HepG2 (cell line): ENCODE results near the gene PSMD2. TPM values are rescaled to one million over a fixed set of nuclear protein-coding genes. Genes with fewer than 3 reads are reported as not detected.
A peak's percentile ranks its signal among the peaks of the same experiment; 100 is the strongest.

Source experiments
- CHCHD3 ChIP-seq: sonication (generic); formaldehyde crosslinking; IDR thresholded peaks from 2 replicates; pipeline ENCODE4 v1.8.0; 2022; ENCODE audit warnings: mild to moderate bottlenecking, missing genetic modification reagents, moderate library complexity
- CREM ChIP-seq, 2 experiments: sonication (generic) in 1 of 2; formaldehyde crosslinking in 1 of 2; IDR thresholded peaks; 2 replicates each; pipeline versions ENCODE4 v1.4.0 to v1.6.1; 2016 to 2020; ENCODE audit warnings: antibody characterized with exemption in 1 of 2, mild to moderate bottlenecking in 1 of 2, missing genetic modification reagents in 1 of 2
- IRF9 ChIP-seq: sonication (generic); formaldehyde crosslinking; IDR thresholded peaks from 2 replicates; pipeline ENCODE4 v1.8.0; 2022; ENCODE audit warnings: missing genetic modification reagents, mild to moderate bottlenecking, borderline replicate concordance
- ISL2 ChIP-seq: sonication (generic); formaldehyde crosslinking; IDR thresholded peaks from 2 replicates; pipeline ENCODE4 v1.5.0; 2020; ENCODE audit warnings: missing genetic modification reagents
- KAT8 ChIP-seq: IDR thresholded peaks from 2 replicates; pipeline ENCODE4 v1.6.1; 2016; ENCODE audit warnings: missing genetic modification reagents, missing compliant biosample characterization
- NR2C2 ChIP-seq: sonication (generic); formaldehyde crosslinking; IDR thresholded peaks from 2 replicates; pipeline ENCODE4 v1.4.0; 2020; ENCODE audit warnings: missing genetic modification reagents, mild to moderate bottlenecking, moderate library complexity, borderline replicate concordance
- PATZ1 ChIP-seq: sonication (generic); formaldehyde crosslinking; IDR thresholded peaks from 2 replicates; pipeline ENCODE4 v1.4.0; 2020; ENCODE audit warnings: missing genetic modification reagents
- RARA ChIP-seq: IDR thresholded peaks from 2 replicates; pipeline ENCODE4 v1.6.1; 2016; ENCODE audit warnings: missing genetic modification reagents, missing compliant biosample characterization
- TRIM24 ChIP-seq: sonication (generic); formaldehyde crosslinking; IDR thresholded peaks from 2 replicates; pipeline ENCODE4 v1.8.0; 2022; ENCODE audit warnings: mild to moderate bottlenecking, missing genetic modification reagents
- ZBTB7B ChIP-seq: sonication (generic); formaldehyde crosslinking; IDR thresholded peaks from 2 replicates; pipeline ENCODE4 v1.4.0; 2020; ENCODE audit warnings: missing genetic modification reagents
- ZGPAT ChIP-seq: IDR thresholded peaks from 2 replicates; pipeline ENCODE4 v1.6.1; 2016; ENCODE audit warnings: mild to moderate bottlenecking
- ZNF318 ChIP-seq: sonication (generic); formaldehyde crosslinking; IDR thresholded peaks from 2 replicates; pipeline ENCODE4 v1.4.0; 2020; ENCODE audit warnings: mild to moderate bottlenecking, missing genetic modification reagents
- ZNF430 ChIP-seq: sonication (generic); formaldehyde crosslinking; IDR thresholded peaks from 2 replicates; pipeline ENCODE4 v1.9.0; 2021; ENCODE audit warnings: mild to moderate bottlenecking, missing genetic modification reagents
- ZNF580 ChIP-seq: IDR thresholded peaks from 2 replicates; pipeline ENCODE4 v1.6.1; 2016; ENCODE audit warnings: low read depth, borderline replicate concordance
- polyA plus RNA-seq, 8 experiments: library from polyadenylated mRNA; depleted of rRNA in 3 of 8; stranded (reverse) in 7 of 8; unstranded in 1 of 8; fragments of >200 nt; fragmentation: Illumina TruSeq in 4 of 8; extraction: Trizol in 4 of 8; gene quantifications; 2 replicates each; pipeline versions ENCODE4 v1.2.1 to v1.2.3, GENCODE V29; 2011 to 2016; ENCODE audit warnings: low read depth in 4 of 8, missing spikeins in 1 of 8, mixed read lengths in 1 of 8; ENCODE audit not compliant: insufficient read depth in 1 of 8
- total RNA-seq, 5 experiments: library from RNA; depleted of rRNA; stranded (reverse); fragments of >200 nt; fragmentation: Illumina TruSeq; extraction: Trizol; gene quantifications; 2 replicates each; pipeline ENCODE4 v1.2.3, GENCODE V29; 2016; ENCODE audit warnings: low read depth in 1 of 5

Gene PSMD2
- total and polyA plus RNA-seq, 2 of the 13 experiments (the other 11 are each of a cell fraction or from before 2014, with no cell fraction given) = 125 to 200 TPM

- TF ChIP-seq NR2C2 (CRISPR knock-in tag) (no peak), ISL2 (0 out of 2 replicates have a peak, but pooled peaks have one; percentile 37), ZBTB7B (CRISPR knock-in tag) (peak; percentile 58; the same call in 1 of the 2 replicates), ZNF318 (CRISPR knock-in tag) (no peak), KAT8 (CRISPR knock-in tag) (peak; percentile 25; the same call in 1 of the 2 replicates), PATZ1 (CRISPR knock-in tag) (peak; percentile 61), CREM (IDR thresholded peaks at IDR 0.05) (no peak), CREM (CRISPR knock-in tag; IDR thresholded peaks at IDR 0.05) (no peak), ZNF580 (0 out of 2 replicates have a peak, but pooled peaks have one; percentile 26), ZNF430 (CRISPR knock-in tag) (peak; percentile 75; the same call in 1 of the 2 replicates), TRIM24 (CRISPR knock-in tag) (no peak), RARA (0 out of 2 replicates have a peak, but pooled peaks have one; percentile 10), CHCHD3 (CRISPR knock-in tag) (0 out of 2 replicates have a peak, but pooled peaks have one; percentile 51), IRF9 (CRISPR knock-in tag) (no peak), ZGPAT (CRISPR knock-in tag) (peak; percentile 61; the same call in 1 of the 2 replicates)
Measured at GRCh38 chr3:184314700-184315542, 15.9 kb downstream of the PSMD2 start (continued).
